Mononuclear cell (primary cell): Measurements from ENCODE around the gene KIRREL2. TPM values are rescaled to one million over a fixed set of nuclear protein-coding genes. Genes with fewer than 3 reads are reported as not detected.

Experiments used
- H3K27me3 ChIP-seq: 2 replicates; pipeline ENCODE4 v1.6.0; 2011; ENCODE audit warnings: low read length, control low read depth; ENCODE audit not compliant: insufficient read depth
- H3K4me1 ChIP-seq: 2 replicates; pipeline ENCODE4 v1.5.1; 2011; ENCODE audit warnings: mild to moderate bottlenecking, low read length, control low read depth; ENCODE audit not compliant: insufficient read depth
- H3K4me3 ChIP-seq: 2 replicates; pipeline ENCODE4 v1.5.1; 2011; ENCODE audit warnings: mild to moderate bottlenecking, low read length, moderate library complexity
- H3K9me3 ChIP-seq: 2 replicates; pipeline ENCODE4 v1.5.1; 2011; ENCODE audit warnings: low read depth, mild to moderate bottlenecking, control low read depth, low read length
- total RNA-seq: library from RNA; depleted of rRNA; stranded (reverse); fragments of >200 nt; gene quantifications from one replicate; pipeline ENCODE4 v1.2.3, GENCODE V29; 2012

Gene KIRREL2
- 0.10 TPM for total RNA-seq

DNA sequence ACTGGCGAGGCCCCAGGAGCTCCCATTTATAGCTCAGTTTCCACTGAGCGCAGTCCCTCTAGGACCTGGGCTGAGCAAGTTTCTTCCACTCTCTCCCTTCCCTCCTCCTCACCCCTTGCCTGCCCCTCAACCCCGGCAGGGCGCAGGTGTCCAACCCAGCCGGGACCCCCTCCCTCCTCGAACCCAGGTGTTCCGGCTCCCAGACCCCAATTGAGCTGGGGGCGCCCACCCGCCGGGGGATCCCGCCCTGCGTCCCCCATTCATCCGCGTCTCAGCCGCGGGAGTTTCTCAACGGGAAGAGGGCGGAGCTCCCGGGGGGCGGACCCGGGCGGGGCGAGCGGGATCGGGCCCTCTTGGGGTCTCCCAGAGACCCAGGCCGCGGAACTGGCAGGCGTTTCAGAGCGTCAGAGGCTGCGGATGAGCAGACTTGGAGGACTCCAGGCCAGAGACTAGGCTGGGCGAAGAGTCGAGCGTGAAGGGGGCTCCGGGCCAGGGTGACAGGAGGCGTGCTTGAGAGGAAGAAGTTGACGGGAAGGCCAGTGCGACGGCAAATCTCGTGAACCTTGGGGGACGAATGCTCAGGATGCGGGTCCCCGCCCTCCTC, at the start of gene KIRREL2:
TSS of gene KIRREL2 (plus strand) at position 366 of the 604 bp plus-strand sequence. CDS start at position 575, 209 bp downstream.
- Histone ChIP-seq H3K4me3 (peak within 1 kb of the TSS; percentile 24), H3K9me3 (no peaks in the 10 kb centered on the region), H3K4me1 (peaks cover 15% of the 10 kb centered on the region), H3K27me3 (peaks cover 50% of the 10 kb centered on the region)

- Histone ChIP-seq H3K4me3 (no peak overlapping the region), H3K4me1 (peaks cover 7% of the 10 kb centered on the region), H3K9me3 (no peaks in the 10 kb centered on the region), H3K27me3 (no peaks in the 10 kb centered on the region)
These were observed 49.1 kb upstream of the KIRREL2 start for GRCh38 chr19:35807633-35808032.

- H3K27me3 ChIP-seq = no peaks in the 10 kb centered on the region
- no peaks in the 10 kb centered on the region for H3K4me1 ChIP-seq
- no peaks in the 10 kb centered on the region for H3K9me3 ChIP-seq
These were observed 45.1 kb upstream of the KIRREL2 start for GRCh38 chr19:35811317-35812219.

GRCh38 chr19:35812220-35813042, 44.3 kb upstream of the KIRREL2 start, which contains the start of gene PRODH2:
PRODH2 (minus strand) TSS chr19:35812845; CDS start chr19:35812805, 40 bp downstream.
- H3K4me3 ChIP-seq = no peak within 1 kb of the TSS
- H3K27me3 ChIP-seq = no peaks in the 10 kb centered on the region
- no peaks in the 10 kb centered on the region for H3K9me3 ChIP-seq
- no peaks in the 10 kb centered on the region for H3K4me1 ChIP-seq

More at GRCh38 chr19:35811317-35812219, 45.1 kb upstream of the KIRREL2 start:
- no peak overlapping the region for H3K4me3 ChIP-seq

- H3K27me3 ChIP-seq = no peaks in the 10 kb centered on the region
These were observed 43.4 kb upstream of the KIRREL2 start for GRCh38 chr19:35813043-35813890.

GRCh38 chr19:35816262-35816661, 40.4 kb upstream of the KIRREL2 start:
- H3K4me3 ChIP-seq = no peak overlapping the region
- peaks cover 3% of the 10 kb centered on the region for H3K27me3 ChIP-seq
- no peaks in the 10 kb centered on the region for H3K4me1 ChIP-seq
- H3K9me3 ChIP-seq = no peaks in the 10 kb centered on the region

More at GRCh38 chr19:35813043-35813890, 43.4 kb upstream of the KIRREL2 start:
- Histone ChIP-seq H3K4me3 (no peak overlapping the region), H3K4me1 (no peaks in the 10 kb centered on the region), H3K9me3 (no peaks in the 10 kb centered on the region)

DNA sequence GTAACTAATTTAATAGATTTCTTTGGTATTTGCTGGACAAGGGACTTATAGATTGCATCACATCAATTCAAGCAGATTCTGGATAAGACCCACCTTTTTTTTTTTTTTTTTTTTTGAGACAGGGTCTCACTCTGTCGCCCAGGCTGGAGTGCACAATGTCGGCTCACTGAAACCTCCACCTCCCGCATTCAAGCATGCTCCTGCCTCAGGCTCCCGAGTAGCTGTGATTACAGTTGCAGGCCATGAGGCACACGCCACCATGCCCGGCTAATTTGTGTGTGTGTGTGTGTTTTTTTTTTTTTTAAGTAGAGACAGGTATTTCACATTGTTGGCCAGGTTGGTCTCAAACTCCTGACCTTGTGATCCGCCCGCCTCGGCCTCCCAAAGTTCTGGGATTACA, 39.9 kb upstream of the KIRREL2 start:
- peaks cover 3% of the 10 kb centered on the region for H3K27me3 ChIP-seq
- H3K4me3 ChIP-seq = no peak overlapping the region
- no peaks in the 10 kb centered on the region for H3K9me3 ChIP-seq
- H3K4me1 ChIP-seq = no peaks in the 10 kb centered on the region

GRCh38 chr19:35818445-35818844, 38.3 kb upstream of the KIRREL2 start:
- Histone ChIP-seq H3K4me3 (no peak overlapping the region), H3K27me3 (peaks cover 3% of the 10 kb centered on the region), H3K9me3 (no peaks in the 10 kb centered on the region), H3K4me1 (no peaks in the 10 kb centered on the region)

DNA sequence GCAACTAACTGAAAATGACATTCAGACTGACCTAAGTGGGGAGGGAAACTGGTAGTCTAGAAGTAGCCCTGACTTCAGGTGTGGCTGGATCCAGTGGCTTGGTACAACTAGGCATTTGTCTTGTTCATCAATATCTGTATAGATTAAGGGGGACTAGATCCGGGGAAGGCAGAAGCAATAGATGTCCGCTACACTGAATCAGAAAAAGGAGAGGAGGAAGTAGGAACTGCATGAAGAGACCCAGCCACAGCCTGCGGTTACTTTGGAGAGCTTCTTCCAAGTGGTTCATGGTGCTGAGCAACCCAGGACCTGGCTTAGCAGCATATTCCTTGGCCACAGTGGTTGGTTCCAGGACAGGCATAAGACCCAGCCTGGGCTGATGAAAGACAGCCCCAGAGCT, 34.1 kb upstream of the KIRREL2 start:
- no peak overlapping the region for H3K4me3 ChIP-seq

DNA sequence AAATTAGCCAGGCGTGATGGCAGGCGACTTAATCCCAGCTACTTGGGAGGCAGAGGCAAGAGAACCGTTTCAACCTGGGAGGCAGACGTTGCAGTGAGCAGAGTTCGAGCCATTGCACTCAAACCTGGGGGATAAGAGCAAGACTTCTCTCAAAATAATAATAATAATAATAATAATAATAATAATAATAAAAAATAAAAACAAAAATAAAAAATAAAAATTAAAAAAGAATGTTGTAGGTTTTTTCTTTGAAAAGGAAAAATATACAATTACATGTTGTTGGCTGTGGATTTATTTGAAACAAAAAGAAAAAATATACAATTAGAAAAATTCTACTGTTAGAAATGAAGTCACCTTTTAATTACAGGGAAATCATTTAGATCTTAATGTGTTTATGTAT, 32.6 kb upstream of the KIRREL2 start:
- Histone ChIP-seq H3K9me3 (no peaks in the 10 kb centered on the region), H3K27me3 (no peaks in the 10 kb centered on the region), H3K4me3 (no peak overlapping the region), H3K4me1 (no peaks in the 10 kb centered on the region)

More for the DNA sequence above, 34.1 kb upstream of the KIRREL2 start:
- Histone ChIP-seq H3K4me1 (no peaks in the 10 kb centered on the region), H3K9me3 (no peaks in the 10 kb centered on the region), H3K27me3 (peaks cover 3% of the 10 kb centered on the region)

DNA sequence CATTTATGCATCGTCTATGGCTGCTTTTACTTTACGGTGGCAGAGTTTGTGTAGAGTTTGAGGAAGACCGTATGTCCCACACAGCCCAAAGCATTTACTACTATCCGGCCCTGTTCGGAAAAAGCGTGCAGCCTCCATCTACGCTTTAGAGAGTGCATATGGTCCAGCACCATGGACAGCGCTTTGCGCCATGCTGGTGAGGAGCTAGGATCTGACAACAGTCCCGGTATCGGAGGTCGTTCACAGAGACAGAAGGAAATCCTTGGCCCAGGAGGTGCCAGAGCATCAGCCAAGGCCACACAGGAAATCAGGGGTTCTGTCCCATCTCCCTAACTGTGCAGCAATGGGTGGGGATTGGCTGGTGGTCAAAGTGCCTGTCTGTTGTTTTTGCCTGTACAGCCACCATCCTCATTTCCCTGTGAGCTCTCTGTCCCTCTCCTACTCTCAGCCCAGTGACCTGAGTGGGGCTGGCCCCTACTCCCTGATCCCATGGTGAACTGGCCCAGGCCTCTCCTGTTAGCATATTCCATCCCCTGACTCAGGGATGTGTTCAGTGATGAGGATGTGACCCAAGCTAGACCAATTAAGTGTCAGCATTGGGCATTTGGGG, 27.9 kb upstream of the KIRREL2 start:
- no peaks in the 10 kb centered on the region for H3K9me3 ChIP-seq
- no peaks in the 10 kb centered on the region for H3K4me1 ChIP-seq
- H3K27me3 ChIP-seq = no peaks in the 10 kb centered on the region
- H3K4me3 ChIP-seq = no peak overlapping the region

- H3K4me1 ChIP-seq = no peaks in the 10 kb centered on the region
- H3K9me3 ChIP-seq = no peaks in the 10 kb centered on the region
- no peak overlapping the region for H3K4me3 ChIP-seq
- H3K27me3 ChIP-seq = no peaks in the 10 kb centered on the region
These were observed 25.7 kb upstream of the KIRREL2 start for GRCh38 chr19:35830986-35831385.

GRCh38 chr19:35832054-35832453, 24.7 kb upstream of the KIRREL2 start:
- Histone ChIP-seq H3K4me3 (no peak overlapping the region), H3K27me3 (no peaks in the 10 kb centered on the region), H3K9me3 (no peaks in the 10 kb centered on the region), H3K4me1 (no peaks in the 10 kb centered on the region)

GRCh38 chr19:35833972-35834371, 22.7 kb upstream of the KIRREL2 start:
- H3K27me3 ChIP-seq = no peaks in the 10 kb centered on the region

More at GRCh38 chr19:35833972-35834371, 22.7 kb upstream of the KIRREL2 start:
- no peaks in the 10 kb centered on the region for H3K9me3 ChIP-seq
- H3K4me3 ChIP-seq = no peak overlapping the region
- no peaks in the 10 kb centered on the region for H3K4me1 ChIP-seq
